ENCODE measurements around the gene HCN4. TPM values are rescaled to one million over a fixed set of nuclear protein-coding genes. Genes with fewer than 3 reads are reported as not detected.

Gene HCN4
- polyA plus RNA-seq, 3 donors from 2014 or later, result not detected

GRCh38 chr15:73370151-73370550 is 1.4 kb upstream of the HCN4 start:
- H3K9me3 Mint-ChIP-seq, result no peaks in the 10 kb centered on the region
- no peak overlapping the region for H3K27ac Mint-ChIP-seq
- no peak overlapping the region for H3K4me3 Mint-ChIP-seq
- no peak for DNase-seq
- H3K4me1 Mint-ChIP-seq, result no peaks in the 10 kb centered on the region
- peaks cover 14 to 24% (median 16%) of the 10 kb centered on the region in 3 donors for H3K27me3 Mint-ChIP-seq (ENCODE audit: low read depth in 3 of 3)
- no peaks in the 10 kb centered on the region for H3K36me3 Mint-ChIP-seq

DNA sequence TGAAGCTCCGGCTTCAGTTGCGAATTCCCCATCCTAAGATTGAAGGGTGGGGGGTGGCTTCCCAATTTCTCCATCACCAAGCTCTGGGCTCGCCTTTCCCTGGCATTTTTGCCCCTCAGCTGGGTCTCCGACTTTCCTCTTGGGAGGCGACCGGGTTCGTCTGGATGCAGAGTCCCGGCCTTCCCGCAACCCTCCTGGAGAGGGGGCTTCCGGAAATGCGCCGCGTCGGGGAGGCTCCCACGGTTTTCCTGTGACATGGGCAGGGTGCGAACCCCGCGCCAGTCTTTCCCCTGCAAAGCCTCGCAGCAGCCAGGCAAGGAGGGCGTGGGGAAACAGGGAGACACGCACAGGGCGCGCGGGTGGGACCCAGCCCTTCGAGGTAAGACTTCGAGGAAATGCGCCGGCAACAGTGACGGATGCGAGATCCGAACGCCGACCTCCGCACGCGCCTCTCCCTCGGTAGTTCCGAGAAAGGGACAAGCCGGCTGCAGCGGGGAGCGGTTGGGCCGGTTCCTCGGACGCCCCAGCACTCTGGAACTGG is 466 bp upstream of the HCN4 start:
- no peaks in the 10 kb centered on the region for H3K9me3 Mint-ChIP-seq
- H3K36me3 Mint-ChIP-seq, result no peaks in the 10 kb centered on the region
- DNase-seq, result no peak
- peaks cover 15 to 24% (median 16%) of the 10 kb centered on the region in 3 donors for H3K27me3 Mint-ChIP-seq (ENCODE audit: low read depth in 3 of 3)
- H3K4me3 Mint-ChIP-seq, result no peak overlapping the region
- H3K4me1 Mint-ChIP-seq, result no peaks in the 10 kb centered on the region
- no peak overlapping the region for H3K27ac Mint-ChIP-seq

GRCh38 chr15:73367624-73368300 is 996 bp downstream of the HCN4 start:
- H3K4me3 Mint-ChIP-seq, result no peak overlapping the region
- no peak for DNase-seq
- H3K36me3 Mint-ChIP-seq, result no peaks in the 10 kb centered on the region
- H3K9me3 Mint-ChIP-seq, result no peaks in the 10 kb centered on the region
- no peaks in the 10 kb centered on the region for H3K4me1 Mint-ChIP-seq
- peaks cover 15 to 24% (median 16%) of the 10 kb centered on the region in 3 donors for H3K27me3 Mint-ChIP-seq (ENCODE audit: low read depth in 3 of 3)
- H3K27ac Mint-ChIP-seq, result no peak overlapping the region

- Mint-ChIP-seq H3K36me3 (no peaks in the 10 kb centered on the region), H3K9me3 (no peaks in the 10 kb centered on the region), H3K4me3 (no peak overlapping the region), H3K4me1 (no peaks in the 10 kb centered on the region), H3K27ac (no peak overlapping the region), H3K27me3 (ENCODE audit: low read depth in 3 of 3) (peaks cover 15 to 20% (median 15%) of the 10 kb centered on the region in 3 donors)
- DNase-seq, result no peak
These were observed 1.8 kb downstream of the HCN4 start for GRCh38 chr15:73366766-73367623.

- Mint-ChIP-seq H3K4me1 (no peaks in the 10 kb centered on the region), H3K27me3 (ENCODE audit: low read depth in 3 of 3) (peaks cover 3 to 5% (median 4%) of the 10 kb centered on the region in 3 donors), H3K4me3 (no peak overlapping the region), H3K9me3 (no peaks in the 10 kb centered on the region), H3K36me3 (no peaks in the 10 kb centered on the region), H3K27ac (no peak overlapping the region)
- DNase-seq, result no peak
These were observed 4.7 kb downstream of the HCN4 start for GRCh38 chr15:73364070-73364469.

DNA sequence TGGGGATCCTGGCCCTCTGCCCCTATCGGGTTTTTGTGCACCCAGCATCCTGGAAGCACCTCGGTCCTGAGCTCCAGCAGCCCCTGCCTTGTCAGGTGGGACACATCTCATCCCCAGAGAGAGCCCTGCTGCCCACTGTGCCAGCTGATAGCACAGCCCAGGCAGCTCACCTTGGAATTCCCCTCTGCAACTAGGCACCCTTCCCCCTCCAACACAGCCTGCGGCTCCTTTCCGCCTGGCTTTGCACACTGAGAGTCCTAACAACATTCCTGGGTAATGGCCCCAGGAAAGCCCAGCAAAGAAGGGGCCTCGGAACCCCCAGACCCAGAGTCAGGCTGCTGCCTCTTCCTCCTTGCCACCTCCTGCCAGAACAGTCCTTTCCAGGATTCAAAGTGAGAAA is 5.9 kb downstream of the HCN4 start:
- Mint-ChIP-seq H3K27ac (no peak overlapping the region), H3K4me3 (no peak overlapping the region), H3K36me3 (no peaks in the 10 kb centered on the region), H3K27me3 (ENCODE audit: low read depth in 3 of 3) (peaks cover 3 to 7% (median 4%) of the 10 kb centered on the region in 3 donors), H3K9me3 (no peaks in the 10 kb centered on the region), H3K4me1 (no peaks in the 10 kb centered on the region)
- DNase-seq, result no peak

DNA sequence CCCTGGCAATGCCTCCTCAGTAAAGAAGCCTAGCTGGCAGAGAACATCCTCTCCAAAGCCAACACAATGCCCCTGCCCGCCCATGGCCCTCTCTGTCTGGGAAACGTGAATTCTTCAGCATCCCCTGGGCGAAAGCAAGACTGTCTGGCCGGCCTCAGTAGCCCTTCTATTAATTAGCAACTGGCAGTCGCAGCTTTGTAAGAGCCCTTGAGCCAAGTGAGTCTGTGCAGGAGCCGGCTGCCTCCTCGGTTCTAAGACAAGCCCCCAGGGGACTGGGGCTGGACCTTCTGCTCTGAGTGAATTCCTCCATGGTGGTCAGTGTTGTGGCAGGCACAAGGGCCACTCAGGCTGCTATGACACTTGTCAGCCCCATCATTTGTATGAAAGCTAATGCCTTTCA is 7.4 kb downstream of the HCN4 start:
- Mint-ChIP-seq H3K4me3 (no peak overlapping the region), H3K36me3 (no peaks in the 10 kb centered on the region), H3K9me3 (no peaks in the 10 kb centered on the region), H3K4me1 (no peaks in the 10 kb centered on the region), H3K27me3 (ENCODE audit: low read depth in 3 of 3) (peaks cover 3 to 8% (median 4%) of the 10 kb centered on the region in 3 donors), H3K27ac (no peak overlapping the region)
- no peak for DNase-seq

GRCh38 chr15:73359651-73360050 is 9.1 kb downstream of the HCN4 start:
- Mint-ChIP-seq H3K4me3 (no peak overlapping the region), H3K4me1 (no peaks in the 10 kb centered on the region), H3K27me3 (ENCODE audit: low read depth in 3 of 3) (peaks cover 0 to 5% (median 0%) of the 10 kb centered on the region in 3 donors), H3K9me3 (no peaks in the 10 kb centered on the region), H3K36me3 (no peaks in the 10 kb centered on the region), H3K27ac (no peak overlapping the region)
- DNase-seq, result no peak

DNA sequence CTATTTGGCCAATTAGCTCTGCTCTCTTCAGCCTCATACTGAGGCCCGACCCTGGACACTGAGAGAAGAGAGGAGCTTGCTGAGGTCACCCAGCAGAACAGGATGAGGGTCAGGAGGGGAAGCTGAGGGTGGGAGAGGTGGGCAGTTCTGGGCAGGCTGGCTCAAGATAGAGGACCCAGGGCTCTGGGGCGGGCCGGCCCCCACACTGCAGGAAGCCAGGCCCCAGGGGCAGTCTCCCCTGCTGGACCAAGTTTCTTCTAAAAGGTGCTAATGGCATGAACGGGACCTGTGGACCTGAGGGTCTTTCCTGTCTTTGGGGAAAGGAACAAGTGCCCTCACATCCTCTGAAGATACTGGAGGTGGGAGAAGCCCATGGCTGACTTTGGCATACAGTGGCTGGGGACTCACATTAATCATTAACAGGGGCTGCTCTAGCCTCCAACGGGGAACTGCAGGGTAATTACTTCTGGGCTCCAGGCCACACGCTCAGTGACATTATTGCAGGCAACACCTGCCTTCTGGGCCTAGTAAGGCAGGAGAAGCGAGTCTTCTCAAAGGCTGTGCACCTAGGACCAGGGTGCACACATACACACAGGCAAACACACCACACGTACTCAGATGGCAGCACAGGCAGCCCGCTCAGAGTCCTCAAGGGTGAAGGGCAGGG is 10.6 kb downstream of the HCN4 start:
- Mint-ChIP-seq H3K4me3 (no peak overlapping the region), H3K36me3 (no peaks in the 10 kb centered on the region), H3K9me3 (no peaks in the 10 kb centered on the region), H3K27me3 (ENCODE audit: low read depth in 3 of 3) (peaks cover 0 to 5% (median 0%) of the 10 kb centered on the region in 3 donors), H3K27ac (no peak overlapping the region), H3K4me1 (no peaks in the 10 kb centered on the region)
- no peak for DNase-seq

DNA sequence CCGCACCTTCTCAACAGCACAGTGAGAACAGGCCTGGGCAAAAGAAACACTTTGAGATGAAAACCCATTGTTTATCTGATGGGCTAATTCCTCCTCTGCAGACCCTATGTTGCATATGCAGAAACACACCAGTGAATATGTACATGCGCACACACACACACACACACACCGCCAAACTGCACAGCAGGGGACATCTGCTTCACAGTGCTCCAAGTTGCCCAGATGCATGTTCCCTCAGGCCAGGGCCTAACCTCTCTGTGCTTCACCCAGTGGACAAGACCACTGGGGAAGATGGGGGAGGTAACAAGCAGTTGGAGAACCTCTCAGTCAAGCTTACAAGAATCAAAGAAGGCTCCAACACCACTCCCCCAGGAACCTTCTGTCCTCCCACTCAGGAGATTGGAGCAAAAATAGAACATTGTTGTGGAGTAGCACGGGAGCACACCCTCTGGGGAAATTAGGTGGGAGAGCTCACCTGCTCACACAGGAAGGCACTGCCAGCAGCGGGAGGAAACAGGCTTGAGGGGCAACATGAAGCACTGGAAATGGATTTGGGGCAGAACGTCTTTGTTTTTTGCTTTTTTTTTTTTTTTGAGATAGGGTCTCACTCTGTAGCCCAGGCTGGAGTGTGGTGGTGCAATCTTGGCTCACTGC is 13.0 kb downstream of the HCN4 start:
- no peak overlapping the region for H3K27ac Mint-ChIP-seq
- H3K4me1 Mint-ChIP-seq, result no peaks in the 10 kb centered on the region
- no peak for DNase-seq
- H3K4me3 Mint-ChIP-seq, result no peak overlapping the region
- H3K9me3 Mint-ChIP-seq, result no peaks in the 10 kb centered on the region
- peaks cover 0 to 5% (median 0%) of the 10 kb centered on the region in 3 donors for H3K27me3 Mint-ChIP-seq (ENCODE audit: low read depth in 3 of 3)
- no peaks in the 10 kb centered on the region for H3K36me3 Mint-ChIP-seq

- Mint-ChIP-seq H3K27ac (no peak overlapping the region), H3K36me3 (no peaks in the 10 kb centered on the region), H3K4me3 (no peak overlapping the region), H3K4me1 (no peaks in the 10 kb centered on the region), H3K27me3 (ENCODE audit: low read depth in 3 of 3) (peaks cover 0 to 5% (median 0%) of the 10 kb centered on the region in 3 donors), H3K9me3 (no peaks in the 10 kb centered on the region)
- no peak for DNase-seq
These were observed 14.5 kb downstream of the HCN4 start for GRCh38 chr15:73354241-73354640.

- no peak overlapping the region for H3K4me3 Mint-ChIP-seq
- no peak for DNase-seq
- peaks cover 0 to 5% (median 0%) of the 10 kb centered on the region in 3 donors for H3K27me3 Mint-ChIP-seq (ENCODE audit: low read depth in 3 of 3)
- no peak overlapping the region for H3K27ac Mint-ChIP-seq
- H3K36me3 Mint-ChIP-seq, result no peaks in the 10 kb centered on the region
- no peaks in the 10 kb centered on the region for H3K9me3 Mint-ChIP-seq
- H3K4me1 Mint-ChIP-seq, result no peaks in the 10 kb centered on the region
These were observed 15.0 kb downstream of the HCN4 start for GRCh38 chr15:73353734-73354133.

- Mint-ChIP-seq H3K4me3 (no peak overlapping the region), H3K4me1 (no peaks in the 10 kb centered on the region), H3K27me3 (ENCODE audit: low read depth in 3 of 3) (peaks cover 0 to 3% (median 0%) of the 10 kb centered on the region in 3 donors), H3K36me3 (no peaks in the 10 kb centered on the region), H3K9me3 (no peaks in the 10 kb centered on the region), H3K27ac (no peak overlapping the region)
- DNase-seq, result no peak
These were observed 16.7 kb downstream of the HCN4 start for GRCh38 chr15:73352082-73352481.
